Astrocyte of the cerebellum (primary cell): Measurements from ENCODE around the gene LZTS2.

Source experiments
- DNase-seq: peaks from one replicate; pipeline ENCODE4 v3.0.0-alpha.2; 2011; ENCODE audit warnings: low read depth
- H3K4me3 ChIP-seq: 2 replicates; pipeline ENCODE4 v1.5.1; 2011; ENCODE audit warnings: mild to moderate bottlenecking, low read depth, low read length, moderate library complexity
- CTCF ChIP-seq: IDR thresholded peaks from 2 replicates; pipeline ENCODE4 v1.5.1; 2012; ENCODE audit warnings: low read length, low read depth, moderate library complexity, mild to moderate bottlenecking; ENCODE audit errors: missing control alignments
- in situ Hi-C: cut with HindIII; loops from 2 replicates; pipeline ENCODE4 v1.10.0; 2017; ENCODE audit warnings: low sequenced_read_pairs

Gene LZTS2

GRCh38 chr10:101005361-101005760 is 5.8 kb downstream of the LZTS2 start:
- in situ Hi-C loops = no loop called here
- no peak for TF ChIP-seq CTCF
- no peak overlapping the region for H3K4me3 ChIP-seq
- no peak for DNase-seq

- DNase-seq = no peak
- in situ Hi-C loops = no loop called here
- TF ChIP-seq CTCF = no peak
- no peak overlapping the region for H3K4me3 ChIP-seq
These were observed 6.4 kb downstream of the LZTS2 start for GRCh38 chr10:101005869-101006567.

- TF ChIP-seq CTCF = no peak
- in situ Hi-C loops = no loop called here
- H3K4me3 ChIP-seq = no peak overlapping the region
- DNase-seq = no peak
These were observed 7.0 kb downstream of the LZTS2 start for GRCh38 chr10:101006593-101007098.

GRCh38 chr10:101007099-101007711 is 7.6 kb downstream of the LZTS2 start:
- DNase-seq = no peak
- no peak for TF ChIP-seq CTCF
- H3K4me3 ChIP-seq = no peak overlapping the region
- in situ Hi-C loops = no loop called here

GRCh38 chr10:101007915-101008822 is 8.6 kb downstream of the LZTS2 start:
- no peak for DNase-seq
- TF ChIP-seq CTCF = no peak
- in situ Hi-C loops = no loop called here
- no peak overlapping the region for H3K4me3 ChIP-seq

- H3K4me3 ChIP-seq = no peak overlapping the region
- in situ Hi-C loops = no loop called here
- TF ChIP-seq CTCF = no peak
- DNase-seq = no peak
These were observed 9.3 kb downstream of the LZTS2 start for GRCh38 chr10:101008823-101009423.
